VCaP (cell line): ENCODE results near the gene S100G.

Experiments used
- H3K27ac ChIP-seq: fragments of 450-650 bp; 2 replicates; pipeline ENCODE4 v1.5.1; 2017
- TF ChIP-seq, protein P1 (sequence below): fragments of 450-650 bp; conservative IDR thresholded peaks from 2 replicates; pipeline ENCODE4 v1.5.1; 2017; ENCODE audit warnings: mild to moderate bottlenecking, moderate library complexity

The S100G gene

DNA sequence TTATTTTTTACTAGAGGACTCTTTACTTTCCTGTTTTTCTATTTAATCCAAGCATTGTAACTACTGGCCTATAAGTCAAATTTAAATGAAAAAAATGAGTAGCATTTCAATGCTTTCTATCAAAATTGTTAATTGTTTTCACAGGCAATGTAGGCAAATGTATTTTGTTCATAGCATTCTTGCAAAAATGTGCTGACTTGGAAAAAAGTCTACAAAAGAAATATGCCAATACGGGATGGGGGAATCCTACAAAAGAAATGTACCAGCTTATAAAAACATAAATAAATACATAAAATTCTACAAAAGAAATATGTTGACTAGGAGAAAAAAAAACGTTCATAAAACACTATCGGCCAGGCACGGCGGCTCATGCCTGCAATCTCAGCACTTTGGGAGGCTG lies 14.9 kb upstream of the S100G start:
- TF ChIP-seq, protein P1, sequence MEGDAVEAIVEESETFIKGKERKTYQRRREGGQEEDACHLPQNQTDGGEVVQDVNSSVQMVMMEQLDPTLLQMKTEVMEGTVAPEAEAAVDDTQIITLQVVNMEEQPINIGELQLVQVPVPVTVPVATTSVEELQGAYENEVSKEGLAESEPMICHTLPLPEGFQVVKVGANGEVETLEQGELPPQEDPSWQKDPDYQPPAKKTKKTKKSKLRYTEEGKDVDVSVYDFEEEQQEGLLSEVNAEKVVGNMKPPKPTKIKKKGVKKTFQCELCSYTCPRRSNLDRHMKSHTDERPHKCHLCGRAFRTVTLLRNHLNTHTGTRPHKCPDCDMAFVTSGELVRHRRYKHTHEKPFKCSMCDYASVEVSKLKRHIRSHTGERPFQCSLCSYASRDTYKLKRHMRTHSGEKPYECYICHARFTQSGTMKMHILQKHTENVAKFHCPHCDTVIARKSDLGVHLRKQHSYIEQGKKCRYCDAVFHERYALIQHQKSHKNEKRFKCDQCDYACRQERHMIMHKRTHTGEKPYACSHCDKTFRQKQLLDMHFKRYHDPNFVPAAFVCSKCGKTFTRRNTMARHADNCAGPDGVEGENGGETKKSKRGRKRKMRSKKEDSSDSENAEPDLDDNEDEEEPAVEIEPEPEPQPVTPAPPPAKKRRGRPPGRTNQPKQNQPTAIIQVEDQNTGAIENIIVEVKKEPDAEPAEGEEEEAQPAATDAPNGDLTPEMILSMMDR, result no peak
- no peak overlapping the region for H3K27ac ChIP-seq

DNA sequence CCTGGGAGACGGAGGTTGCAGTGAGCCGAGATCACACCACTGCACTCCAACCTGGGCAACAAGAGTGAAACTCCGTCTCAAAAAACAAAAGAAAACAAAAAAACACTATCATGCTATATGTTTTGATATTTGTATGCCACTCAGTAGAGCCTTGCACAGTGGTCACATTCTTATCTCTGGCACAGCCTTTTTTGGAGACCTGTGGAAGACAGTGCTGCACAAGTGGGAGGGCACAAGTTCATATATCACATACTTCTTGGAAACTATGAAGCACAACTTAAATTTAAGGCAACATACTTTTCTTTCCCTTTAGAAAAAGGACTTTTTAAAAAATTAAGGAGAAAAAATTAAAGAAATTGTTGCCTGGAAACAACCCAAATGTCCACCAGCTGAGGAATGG lies 14.4 kb upstream of the S100G start:
- TF ChIP-seq, protein P1, result no peak
- no peak overlapping the region for H3K27ac ChIP-seq

DNA sequence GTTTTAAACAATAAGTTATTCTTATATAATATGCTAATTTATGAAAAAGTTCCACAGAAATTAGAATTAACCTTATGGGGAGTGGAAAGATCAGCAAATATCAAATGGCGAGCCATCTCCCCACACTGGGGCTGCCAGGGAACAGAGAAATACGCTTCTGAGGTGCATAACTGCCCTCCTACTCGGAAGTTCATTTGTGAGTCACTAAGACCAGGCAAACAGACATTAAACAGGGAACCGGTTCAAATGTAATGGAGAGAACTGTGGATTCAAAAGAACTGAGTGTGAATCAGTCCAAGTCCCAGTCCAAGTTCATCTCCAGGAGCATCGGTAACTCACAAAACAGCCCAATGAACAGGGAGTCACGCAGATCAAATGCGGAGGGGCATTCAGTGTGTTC lies 11.4 kb upstream of the S100G start:
- TF ChIP-seq, protein P1, result no peak
- no peak overlapping the region for H3K27ac ChIP-seq

DNA sequence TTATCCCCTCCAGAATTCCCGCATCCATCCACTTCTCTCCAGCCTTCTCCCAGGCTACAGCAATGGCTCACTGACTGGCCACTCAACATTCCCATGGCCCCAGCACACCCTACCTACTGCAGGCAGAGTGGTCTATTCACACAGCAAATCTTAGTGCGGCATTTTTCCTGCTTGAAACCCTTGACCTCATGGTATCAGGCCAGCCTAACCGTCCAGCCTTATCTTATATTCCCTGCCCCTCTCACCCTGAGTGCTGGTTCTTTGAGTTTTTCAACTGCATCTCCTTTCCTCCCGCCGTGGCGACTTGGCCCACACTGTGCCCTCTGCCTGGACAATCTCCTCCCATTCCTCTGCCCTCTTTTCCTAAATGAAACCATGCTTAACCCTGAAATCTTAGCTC lies 10.0 kb upstream of the S100G start:
- no peak overlapping the region for H3K27ac ChIP-seq
- TF ChIP-seq, protein P1, result no peak

DNA sequence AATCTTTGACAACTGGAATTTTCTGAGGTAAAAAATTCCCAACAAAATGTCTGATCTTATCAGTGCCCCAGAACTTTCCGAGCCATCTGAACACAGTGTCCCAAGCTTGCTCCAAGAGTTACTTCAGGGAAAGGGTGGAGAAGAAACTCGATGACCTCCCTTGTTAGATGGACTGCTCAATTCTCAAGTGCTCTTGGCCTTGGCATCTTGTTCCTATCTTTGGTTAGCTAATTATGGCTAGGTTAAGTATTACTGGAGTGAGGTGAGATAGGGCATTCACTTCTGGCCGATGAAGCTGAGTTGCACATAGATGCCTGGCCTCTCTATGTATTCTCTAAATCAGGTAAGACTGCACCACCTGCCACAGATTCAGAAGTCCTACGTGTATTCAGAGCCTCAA lies 9.1 kb upstream of the S100G start:
- TF ChIP-seq, protein P1, result no peak
- no peak overlapping the region for H3K27ac ChIP-seq

DNA sequence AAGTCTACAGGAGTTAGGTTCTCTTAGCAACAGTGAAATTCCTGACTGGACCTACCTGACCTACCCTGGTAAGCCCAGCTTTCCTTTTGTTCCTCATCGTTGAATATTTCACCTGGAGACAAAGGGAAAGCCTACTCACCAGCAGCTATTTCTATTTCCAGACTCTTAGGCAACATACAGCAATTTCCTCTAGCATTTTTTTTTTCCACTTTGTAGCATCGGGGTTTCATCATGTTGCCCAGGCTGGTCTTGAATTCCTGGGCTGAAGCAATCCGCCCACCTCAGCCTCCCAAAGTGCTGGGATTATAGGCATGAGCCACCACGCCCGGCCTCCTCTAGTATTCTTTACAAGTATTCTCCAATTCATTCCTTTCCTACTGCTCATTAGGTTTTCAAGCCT lies 6.8 kb upstream of the S100G start:
- H3K27ac ChIP-seq, result no peak overlapping the region
- TF ChIP-seq, protein P1, result no peak

DNA sequence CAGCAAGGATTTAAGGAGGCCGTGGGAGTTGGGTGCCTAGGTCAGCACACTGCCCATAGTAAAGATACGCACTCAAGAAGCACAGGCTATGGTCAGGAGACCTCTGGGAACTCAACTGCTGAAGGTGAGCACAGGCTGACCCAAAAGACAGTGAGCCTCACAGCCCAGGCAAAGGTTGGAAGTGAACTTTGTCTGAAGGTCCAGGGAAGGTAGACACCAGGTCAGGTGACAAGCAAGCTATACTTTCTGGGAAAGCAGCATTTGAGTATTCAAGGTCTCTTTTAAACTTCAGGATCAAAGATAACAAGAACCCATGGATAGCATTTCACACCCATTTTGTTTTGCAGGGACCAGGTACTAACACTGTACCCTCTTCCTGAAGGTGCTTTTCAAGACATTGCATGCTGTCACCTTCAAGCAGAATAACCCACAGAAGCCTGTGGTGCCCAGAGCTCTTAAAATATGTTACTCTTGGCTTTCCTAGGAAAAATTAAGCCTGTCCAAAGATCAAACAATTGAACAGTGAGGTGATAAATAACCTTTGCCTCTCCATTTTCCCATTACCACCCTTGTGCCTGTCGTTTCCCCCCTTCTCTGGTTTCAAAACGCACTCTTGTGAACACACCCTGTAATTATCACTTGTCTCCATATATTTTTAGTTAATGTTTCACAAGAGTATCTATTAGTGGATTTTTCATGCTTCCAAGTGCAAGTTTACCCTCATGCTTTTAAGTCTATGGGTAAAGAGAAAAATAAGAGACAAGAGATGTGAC lies 3.4 kb upstream of the S100G start:
- TF ChIP-seq, protein P1, result no peak

More for the DNA sequence above, 3.4 kb upstream of the S100G start:
- no peak overlapping the region for H3K27ac ChIP-seq
